Renal pelvis (tissue), 4 donors: ENCODE results near the gene NCAPG2. TPM values are rescaled to one million over a fixed set of nuclear protein-coding genes. Genes with fewer than 3 reads are reported as not detected.

Source experiments
- DNase-seq: peaks from one replicate; pipeline ENCODE4 v3.0.0-alpha.2; 2013
- polyA plus RNA-seq, 3 donors: library from polyadenylated mRNA; unstranded; fragments of 120-200 nt; gene quantifications; one replicate each; pipeline ENCODE4 v1.2.1, GENCODE V29; 2013; ENCODE audit not compliant: insufficient read length in 3 of 3

The NCAPG2 gene
- polyA plus RNA-seq, 3 donors, result 24.2 to 26.3 (median 25.5) TPM

DNA sequence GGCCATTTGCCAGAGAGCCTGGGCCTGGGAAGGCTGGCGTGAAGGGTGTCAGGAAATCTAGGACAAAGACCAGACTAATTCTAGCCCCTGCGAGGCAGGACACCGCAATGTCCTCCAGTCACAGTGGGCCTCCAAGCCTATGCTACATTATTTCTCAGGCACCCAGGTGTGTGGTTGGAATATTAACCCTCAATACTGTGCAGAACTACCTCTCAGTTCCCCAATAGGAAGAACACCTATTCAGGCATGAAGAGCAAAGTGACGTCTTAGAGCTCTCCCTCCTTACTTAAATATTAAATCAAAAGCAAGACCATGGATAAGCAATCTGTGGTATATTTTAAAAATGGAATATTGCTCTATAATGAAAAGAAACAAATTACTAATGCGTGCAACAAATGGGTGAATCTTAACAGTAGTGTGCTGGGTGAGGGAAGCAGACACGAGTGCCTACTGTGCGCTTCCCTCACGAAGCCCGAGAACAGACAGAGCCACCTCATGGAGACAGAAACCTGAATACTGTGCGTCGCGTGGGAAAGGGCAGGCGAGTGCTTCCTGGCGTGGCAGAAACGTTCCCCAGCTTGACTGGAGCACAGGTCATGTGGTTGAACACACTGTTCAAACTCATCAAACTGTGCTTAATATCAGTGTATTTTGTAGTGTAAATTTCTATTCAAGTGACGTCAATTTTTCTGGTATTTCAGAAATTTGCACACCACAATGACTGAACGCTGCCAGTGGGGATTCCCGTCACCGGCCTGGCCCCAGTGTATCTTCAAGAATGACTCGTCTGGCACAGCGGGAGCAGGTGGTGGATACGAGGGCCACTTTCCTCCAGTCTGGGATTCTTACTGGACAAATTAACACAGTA is 101.5 kb downstream of the NCAPG2 start:
- DNase-seq, result no peak

DNA sequence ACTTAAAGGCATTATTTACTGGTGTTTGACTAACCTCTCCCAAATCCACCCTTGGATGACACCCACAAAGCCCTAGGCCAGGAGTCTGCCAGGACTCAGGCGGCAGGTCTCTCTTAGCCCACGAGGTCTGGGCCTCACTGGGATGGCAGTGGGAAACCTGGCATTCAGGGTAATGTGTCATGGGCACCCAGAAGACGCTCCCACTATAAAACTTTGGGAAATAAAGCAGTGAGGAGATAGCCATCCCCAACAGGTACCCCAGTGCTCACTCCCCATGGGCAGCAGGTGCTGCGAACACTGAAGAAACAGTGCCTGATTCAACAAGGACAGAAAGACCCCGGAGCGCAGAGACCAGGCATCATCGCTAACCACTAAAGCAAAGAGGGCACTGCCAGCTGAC is 102.6 kb downstream of the NCAPG2 start:
- no peak for DNase-seq

DNA sequence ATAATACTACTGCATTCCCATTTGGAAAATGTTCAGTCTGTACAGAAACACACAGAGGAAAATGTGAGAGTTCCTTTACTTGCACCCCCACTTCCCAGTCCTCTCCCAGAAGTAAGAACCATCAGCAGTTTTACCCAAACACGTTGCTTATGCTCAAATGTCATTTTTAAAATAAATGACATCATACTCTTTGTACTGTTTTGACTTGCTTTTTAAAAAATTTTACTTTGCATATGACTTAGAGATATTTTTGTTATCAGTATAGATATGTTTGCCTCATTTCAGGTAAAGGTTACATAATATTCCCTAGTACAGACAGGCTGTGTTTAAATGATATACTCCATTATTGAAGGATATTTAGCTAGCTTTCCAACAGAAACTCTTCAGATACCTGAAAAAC is 103.5 kb downstream of the NCAPG2 start:
- DNase-seq, result no peak

DNA sequence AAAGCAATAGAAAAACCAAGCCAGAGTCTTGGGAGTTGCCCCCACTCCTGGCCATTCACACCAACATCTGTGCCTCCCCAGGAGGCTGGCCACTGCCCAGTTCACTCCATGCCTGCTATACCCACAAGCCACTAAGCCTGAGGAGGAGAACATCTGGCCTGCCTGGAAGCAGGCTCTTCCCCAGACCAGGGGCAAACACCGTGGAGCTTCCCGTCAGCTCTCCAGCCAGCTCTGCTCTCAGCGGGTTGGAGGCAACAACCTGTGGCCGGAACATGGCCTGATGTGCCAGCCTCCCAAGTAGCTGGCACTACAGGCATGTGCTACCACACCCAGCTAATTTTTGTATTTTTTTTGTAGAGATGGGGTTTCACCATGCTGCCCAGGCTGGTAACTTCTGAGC is 107.9 kb downstream of the NCAPG2 start:
- no peak for DNase-seq

DNA sequence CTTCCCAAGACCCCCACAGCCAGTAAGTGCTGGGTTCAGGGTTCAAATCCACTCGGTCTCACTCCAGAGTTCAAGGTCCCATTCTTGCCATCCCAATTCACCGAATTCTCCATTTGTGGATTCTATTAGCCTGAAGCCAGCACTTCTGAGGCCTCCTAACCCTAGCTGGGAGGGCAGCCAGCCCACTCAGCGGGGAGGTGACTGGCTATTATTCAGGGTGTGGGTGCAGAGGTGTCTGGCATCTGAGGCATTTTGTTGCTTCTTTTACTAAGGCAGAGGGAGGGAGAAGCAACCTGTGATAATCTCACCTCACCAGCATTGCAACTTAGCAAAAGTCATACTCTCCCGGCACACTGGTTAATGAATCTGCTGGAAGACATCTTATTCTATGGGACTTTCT is 108.3 kb downstream of the NCAPG2 start:
- DNase-seq, result no peak

DNA sequence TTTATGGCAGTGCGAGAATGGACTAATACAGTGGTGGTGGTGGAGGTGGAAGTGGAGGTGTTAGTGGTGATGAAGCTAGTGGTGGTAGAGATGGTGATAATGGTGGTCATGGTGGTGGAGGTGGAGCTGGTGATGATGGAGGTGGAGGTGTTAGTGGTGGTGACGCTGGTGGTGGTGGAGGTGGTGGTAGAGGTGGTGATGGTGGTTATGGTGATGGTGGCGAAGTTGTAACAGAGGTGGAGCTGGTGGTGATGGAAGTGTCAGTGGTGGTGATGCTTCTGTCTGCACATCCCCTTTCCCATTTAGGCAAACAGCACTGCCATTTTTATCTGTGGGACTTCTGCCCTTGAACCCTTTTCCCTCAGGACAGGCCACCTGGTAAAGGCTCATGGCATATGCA is 109.5 kb downstream of the NCAPG2 start:
- no peak for DNase-seq

DNA sequence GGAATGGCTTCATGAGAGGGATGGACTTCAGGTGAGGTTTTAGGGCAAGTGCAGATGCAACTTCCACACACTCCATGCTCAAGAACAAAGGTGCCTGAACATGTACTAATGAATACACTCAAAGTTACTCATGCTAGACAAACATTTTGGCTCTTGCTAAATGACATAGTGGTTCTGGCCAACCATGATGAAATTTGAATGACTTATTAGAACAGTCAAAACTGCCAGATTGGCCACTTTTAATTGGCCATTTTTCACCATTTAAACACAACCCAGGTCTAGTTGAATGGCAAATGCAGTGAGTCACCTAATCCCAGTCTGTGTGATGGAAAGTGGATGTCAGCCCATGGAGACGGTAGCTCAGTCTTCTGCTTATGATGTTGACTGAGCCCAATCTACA is 112.1 kb downstream of the NCAPG2 start:
- no peak for DNase-seq

DNA sequence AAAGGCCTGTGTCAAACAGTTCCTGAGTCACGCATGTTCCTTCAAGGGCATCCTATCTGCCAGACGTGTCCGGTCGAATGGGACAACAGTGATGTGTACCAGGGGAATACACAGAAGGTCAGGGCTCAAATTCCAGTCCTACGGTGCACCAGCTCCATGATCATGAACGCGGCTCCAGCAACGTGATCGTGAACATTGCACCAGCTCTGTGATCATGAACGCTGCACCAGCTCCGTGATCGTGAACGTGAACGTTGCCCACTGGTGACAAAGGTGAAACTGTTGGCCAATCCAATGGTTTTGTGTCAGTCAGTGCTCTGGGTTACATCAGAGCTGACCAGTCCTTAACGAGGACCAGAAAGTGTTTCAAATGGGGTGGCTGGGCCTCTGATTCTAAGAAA is 112.7 kb downstream of the NCAPG2 start:
- no peak for DNase-seq

DNA sequence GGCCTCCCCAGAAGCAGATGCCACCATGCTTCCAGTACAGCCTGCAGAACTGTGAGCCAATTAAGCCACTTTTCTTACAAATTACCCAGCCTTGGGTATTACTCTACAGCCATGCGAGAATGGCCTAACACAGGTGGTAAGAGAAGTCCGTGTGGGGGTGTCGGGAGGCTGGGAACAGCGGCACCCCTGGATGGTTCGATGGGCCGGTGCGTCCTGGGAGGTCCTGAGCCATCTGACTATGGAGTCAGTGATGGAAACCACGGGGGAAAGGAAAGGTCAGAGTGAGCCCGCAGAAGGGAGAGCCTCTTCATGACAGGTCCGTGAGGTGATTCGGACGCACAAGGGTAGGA is 114.4 kb downstream of the NCAPG2 start:
- DNase-seq, result no peak

DNA sequence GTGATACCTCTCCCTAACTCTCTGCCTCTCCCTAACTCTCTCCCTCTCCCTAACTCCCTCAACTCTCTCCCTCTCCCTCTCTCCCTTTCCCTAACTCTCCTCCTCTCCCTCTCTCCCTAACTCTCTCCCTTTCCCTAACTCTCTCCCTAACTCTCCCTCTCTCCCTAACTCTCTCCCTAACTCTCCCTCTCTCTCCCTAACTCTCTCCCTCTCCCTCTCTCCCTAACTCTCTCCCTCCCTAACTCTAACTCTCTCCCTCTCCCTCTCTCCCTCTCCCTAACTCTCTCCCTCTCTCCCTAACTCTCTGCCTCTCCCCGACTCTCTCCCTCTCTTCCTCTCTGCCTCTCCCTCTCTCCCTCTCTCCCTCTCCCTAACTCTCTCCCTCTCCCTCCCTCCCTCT is 115.0 kb downstream of the NCAPG2 start:
- DNase-seq, result no peak

DNA sequence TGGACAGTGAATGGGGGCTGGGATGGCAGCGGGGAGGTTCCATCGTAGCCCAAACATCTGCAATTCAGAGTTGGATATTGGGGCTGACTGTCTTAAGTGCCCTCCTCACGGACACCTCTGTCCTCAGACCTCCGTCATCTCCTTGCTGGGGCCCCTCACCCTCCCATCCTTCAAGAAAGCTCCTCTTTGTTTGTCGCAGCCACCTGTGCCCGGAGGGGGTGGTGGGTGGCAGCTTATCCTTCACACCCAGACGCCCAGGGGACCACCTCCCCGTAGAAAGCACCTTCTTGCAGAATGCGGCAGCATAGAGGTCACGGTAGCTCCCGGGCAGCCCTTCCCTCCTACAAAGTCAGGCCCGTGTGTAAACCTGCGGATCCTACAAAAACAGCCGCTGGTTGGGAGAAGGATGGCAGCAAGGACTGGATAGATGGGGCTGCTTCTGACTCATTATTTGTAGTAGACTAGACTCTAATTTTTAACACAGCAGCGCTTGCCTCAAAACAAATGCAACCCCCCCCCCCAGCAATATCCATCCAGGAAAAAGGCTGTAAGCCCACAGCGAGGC is 115.6 kb downstream of the NCAPG2 start:
- DNase-seq, result no peak

DNA sequence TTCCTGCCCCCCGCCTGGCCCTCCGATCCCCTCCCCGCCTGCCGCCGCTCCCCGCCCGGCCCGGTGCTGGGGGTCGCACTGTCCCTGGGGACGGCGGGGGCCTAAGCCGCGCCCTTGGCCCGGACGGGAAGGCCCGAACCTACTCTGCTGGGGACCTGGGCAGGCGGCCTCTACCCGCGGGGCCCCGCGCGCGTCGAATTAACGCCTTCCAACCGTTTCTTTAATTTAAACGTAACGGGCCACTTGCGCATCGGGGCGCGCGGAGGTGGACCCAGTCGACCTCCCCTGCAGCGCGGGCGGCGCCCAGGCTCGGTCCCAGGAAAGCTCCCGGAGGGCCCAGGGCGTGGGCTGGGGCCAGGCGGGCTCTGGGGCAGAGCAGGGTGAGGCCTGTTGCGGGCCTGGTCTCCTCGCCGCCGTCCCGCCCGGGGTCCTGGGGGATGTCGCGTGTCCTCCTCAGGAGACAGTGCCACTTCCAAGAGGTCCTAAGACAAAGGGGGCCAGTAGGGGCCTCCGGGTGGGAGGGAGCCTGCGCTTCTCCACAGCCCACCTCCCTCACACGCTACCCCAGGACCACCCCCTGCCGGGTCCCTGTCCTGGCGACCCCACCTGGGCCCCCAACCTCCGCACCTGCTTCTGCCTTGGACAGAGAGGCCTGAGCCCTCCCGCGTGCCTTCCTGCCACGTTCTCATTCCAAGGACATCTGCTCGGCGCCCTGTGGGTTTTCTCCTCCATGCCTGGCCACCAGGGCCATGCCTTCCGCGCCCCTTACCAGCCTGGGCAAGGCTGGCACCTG is 116.3 kb downstream of the NCAPG2 start:
- no peak for DNase-seq

DNA sequence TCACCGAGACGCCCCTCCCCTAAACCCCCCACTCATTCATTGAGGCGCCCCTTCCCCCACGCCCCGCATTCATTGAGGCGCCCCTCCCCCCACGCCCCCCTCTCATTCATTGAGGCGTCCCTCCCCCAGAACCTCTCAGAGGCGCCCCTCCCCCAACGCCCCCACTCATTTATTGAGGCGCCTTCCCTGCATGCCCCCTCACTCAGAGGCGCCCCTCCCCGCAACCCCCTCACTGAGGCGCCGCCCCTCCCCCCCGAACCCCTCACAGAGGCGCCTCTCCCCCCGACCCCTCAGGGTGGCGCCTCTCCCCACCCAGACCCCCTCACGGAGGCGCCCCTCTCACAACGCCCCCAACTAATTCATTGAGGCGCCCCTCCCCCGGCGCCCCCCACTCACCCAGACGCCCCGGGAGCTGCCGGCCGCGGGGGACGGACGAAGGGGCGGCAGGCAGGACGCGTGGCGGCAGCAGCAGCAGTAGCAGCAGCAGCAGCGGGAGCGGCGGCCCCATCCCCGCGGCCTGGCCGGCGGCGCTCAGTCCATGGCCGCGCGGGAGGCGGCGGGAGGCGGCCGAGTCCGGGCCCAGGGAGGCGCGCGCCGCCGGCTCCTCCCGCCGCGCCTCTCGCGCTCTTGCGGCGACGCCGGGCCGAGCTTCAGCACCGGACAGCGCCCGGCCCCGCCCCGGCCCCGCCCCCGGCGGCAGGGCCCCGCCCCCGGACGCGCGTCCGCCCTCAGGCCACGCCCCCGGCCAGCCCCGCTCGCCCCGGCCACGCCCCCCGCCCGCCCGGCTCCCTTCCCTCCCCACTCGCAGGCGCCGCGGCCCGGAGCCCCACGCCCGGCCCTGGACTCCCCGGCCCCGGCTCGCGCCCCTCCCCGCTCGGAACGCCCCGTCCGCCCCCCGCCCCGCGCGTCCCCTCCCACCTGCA is 117.2 kb downstream of the NCAPG2 start, which contains the start of gene PTPRN2:
TSS of gene PTPRN2 (minus strand) at position 662 of the 923 bp plus-strand sequence.
- DNase-seq, result peak; percentile 60

DNA sequence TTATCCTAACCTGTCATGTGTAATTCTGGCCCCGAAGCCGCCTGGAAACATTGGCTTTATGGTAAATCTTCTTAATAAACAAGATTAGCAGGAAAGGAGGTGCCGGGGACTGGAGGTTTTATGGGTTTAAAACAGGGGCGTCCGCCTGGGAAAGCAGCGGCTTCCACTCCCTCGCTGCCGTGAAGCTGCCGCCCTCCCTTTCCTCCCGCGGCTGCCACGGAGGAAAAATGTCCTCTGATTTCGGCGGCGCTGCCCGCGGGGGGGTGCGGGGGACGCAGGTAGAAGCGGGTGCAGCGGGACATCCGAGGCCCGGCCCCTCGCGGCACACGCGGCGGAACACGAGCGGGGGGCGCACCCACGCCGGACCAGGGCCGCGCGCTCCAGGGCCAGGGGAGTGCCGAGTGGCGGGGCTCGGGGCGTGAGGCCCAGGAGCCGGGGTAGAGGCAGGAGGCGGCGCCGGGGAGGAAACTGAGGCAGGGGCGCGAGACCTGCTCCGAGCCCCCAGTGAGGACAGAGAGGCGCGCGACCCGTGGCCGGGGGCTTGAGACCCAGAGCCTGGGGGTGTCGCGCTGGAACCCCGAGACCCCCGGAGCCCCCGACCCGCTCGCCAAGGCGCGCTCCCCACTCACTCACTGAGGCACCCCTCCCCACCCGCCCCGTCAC is 118.0 kb downstream of the NCAPG2 start:
- DNase-seq, result no peak

DNA sequence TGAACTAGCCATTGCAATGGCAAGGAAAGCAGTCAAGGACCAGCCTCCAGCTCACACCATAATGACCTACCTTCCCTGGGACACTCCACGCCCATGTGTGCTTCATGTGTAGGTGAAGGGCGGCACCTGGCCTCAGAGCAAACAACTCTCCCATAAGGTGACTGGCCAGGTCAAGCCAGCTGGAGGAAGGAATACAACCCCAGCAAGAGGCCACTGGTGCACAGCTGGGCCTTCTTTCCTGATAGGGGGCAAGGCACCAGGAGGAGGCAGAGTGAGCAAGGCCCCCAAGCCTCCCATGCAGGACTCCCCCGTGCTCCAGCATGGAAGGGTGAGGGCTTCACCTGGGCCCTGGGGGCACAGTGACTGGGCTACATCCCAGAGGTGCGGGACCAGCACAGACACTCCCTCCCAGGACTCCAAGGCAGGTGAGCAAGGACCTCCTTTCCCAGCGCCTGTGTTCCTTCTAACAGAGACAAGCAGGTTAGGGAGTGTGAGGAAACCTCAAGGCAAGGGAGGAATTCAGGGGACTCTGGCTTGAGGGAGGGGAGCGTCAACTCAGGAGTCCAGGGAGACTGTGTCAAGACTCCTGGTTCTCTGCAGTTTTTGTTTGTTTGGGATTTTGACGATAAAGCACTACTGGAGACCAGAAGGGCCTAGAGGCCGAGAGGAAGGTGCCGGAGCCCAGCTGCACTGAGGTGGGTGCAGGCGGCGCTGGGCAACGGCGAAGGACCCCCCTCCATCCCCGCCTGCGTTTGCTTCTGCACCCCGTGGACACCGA is 118.7 kb downstream of the NCAPG2 start:
- no peak for DNase-seq

DNA sequence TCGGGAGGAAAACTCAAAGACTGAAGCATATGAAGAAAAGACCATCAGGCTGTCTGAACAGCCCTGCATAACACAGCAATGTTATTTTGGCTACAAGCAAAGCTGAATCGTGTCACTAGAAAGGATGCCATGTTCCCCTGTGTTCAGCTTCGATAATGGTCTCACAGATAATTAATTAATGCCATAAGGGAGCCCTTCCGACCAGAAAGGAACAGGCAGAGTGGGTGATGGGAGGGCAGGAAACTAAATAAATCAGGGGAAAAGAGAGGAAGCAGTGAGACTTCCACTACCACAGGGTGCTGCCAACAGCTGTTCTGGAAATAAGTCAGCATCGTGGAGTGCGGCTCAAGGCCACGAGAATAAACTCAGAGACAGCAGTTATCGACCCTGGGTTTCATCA is 120.2 kb downstream of the NCAPG2 start:
- DNase-seq, result no peak

DNA sequence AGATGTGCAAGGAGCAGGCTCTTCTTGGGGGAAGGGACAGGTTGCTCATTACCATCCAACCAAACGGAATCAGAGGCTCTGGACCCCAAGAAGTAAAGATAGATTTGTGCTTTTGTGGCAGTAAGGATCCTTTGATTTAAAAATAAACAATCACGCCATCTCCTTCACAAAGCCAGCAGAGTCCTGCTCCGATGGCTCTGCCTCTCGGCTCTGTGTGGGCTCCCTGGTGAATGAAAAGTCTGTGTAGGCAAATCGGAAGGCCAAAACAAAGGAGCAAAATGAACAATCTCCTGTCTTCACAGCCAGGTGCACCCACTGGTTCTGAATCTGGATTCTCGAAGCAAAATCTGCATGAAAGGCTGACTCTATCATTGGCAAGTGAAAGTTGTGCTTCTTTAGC is 120.8 kb downstream of the NCAPG2 start:
- DNase-seq, result no peak

DNA sequence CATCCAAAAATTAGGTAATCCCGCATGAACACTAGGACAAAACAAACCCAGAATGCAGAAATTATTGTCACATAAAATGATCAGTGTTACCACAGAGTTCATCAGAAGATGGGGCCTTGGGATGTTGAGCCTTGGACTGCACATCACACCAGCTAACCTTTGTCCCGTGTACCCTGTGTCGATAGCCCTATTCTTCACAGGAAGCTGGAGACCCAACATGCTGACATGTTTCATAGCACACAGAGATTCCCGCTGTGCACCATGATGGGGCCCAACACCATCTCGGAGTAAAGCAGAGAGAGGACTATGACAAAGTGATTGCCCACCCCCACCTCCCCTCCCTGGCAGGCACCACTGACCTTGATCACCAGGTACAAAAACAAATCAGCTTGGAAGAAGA is 121.5 kb downstream of the NCAPG2 start:
- DNase-seq, result no peak

DNA sequence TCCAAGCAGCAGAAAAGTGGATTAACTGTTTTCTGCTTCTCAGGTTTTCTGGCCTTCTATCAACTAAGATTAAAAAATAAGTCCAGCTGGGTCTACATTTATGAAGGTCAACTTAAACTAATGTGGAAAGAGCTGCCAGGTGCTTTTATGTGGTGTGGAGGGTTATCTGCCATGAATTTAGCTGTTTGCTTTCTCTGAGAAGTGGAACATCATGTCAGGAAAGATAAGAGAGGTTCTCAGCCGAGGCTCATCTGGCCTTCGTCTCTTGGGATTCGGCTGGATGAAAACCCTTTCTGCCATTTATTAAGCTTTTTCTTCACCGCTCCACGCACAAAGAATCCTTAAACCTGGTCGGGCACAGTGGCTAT is 122.5 kb downstream of the NCAPG2 start:
- no peak for DNase-seq

DNA sequence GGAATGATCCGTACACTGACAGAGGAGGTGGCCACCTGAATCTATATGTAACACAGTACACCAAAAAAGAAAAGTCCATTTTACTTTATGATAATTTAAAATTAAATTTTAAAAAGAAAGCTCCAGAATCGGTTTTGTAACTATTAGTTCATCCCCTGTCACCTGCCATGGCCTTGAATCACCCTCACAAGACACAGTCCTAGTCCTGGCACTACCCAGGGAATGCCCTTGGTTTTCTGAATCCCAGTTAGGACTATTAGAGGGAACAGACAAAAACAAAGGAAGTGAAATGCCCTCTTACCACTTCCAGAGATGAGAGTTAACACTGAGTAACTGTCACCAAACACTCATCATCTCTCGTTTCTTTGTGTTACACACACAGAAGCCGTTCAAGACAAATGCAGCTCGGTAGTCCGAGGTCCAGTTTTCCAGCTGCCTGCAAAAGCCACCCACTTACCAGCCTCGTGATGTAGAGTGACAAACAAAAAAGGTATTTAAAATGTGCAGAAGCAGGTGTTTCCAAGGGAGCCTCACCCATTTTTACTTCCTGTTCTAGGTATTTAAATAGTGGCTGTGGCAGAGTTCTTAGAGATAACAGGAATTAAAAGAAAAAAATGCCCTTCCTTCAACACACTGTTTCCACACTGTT is 123.0 kb downstream of the NCAPG2 start:
- DNase-seq, result no peak
